HG03103 (cell line): ENCODE results near the gene UGT1A6.

Source experiments
- ATAC-seq: cut with Tn5 transposase; IDR thresholded peaks from one replicate; pipeline ENCODE4 v1.9.1; 2021; ENCODE audit warnings: low read depth; ENCODE audit not compliant: unreplicated experiment

Gene UGT1A6

GRCh38 chr2:233798335-233799086 lies 105.8 kb downstream of the UGT1A6 start:
- no peak for ATAC-seq

GRCh38 chr2:233799087-233799665 lies 106.5 kb downstream of the UGT1A6 start:
- ATAC-seq: no peak

- ATAC-seq: no peak
These were observed 107.0 kb downstream of the UGT1A6 start for GRCh38 chr2:233799716-233800115.

- no peak for ATAC-seq
These were observed 107.5 kb downstream of the UGT1A6 start for GRCh38 chr2:233800208-233800607.

GRCh38 chr2:233801357-233802131 lies 108.9 kb downstream of the UGT1A6 start:
- ATAC-seq: no peak

- no peak for ATAC-seq
These were observed 109.6 kb downstream of the UGT1A6 start for GRCh38 chr2:233802132-233802815.

- ATAC-seq: no peak
These were observed 110.7 kb downstream of the UGT1A6 start for GRCh38 chr2:233803292-233803911.

- no peak for ATAC-seq
These were observed 111.3 kb downstream of the UGT1A6 start for GRCh38 chr2:233803994-233804393.

- ATAC-seq: no peak
These were observed 114.7 kb downstream of the UGT1A6 start for GRCh38 chr2:233807215-233807865.

- no peak for ATAC-seq
These were observed 115.6 kb downstream of the UGT1A6 start for GRCh38 chr2:233807966-233808935.

GRCh38 chr2:233810385-233810784 lies 117.7 kb downstream of the UGT1A6 start:
- no peak for ATAC-seq

- no peak for ATAC-seq
These were observed 118.4 kb downstream of the UGT1A6 start for GRCh38 chr2:233811087-233811486.

- ATAC-seq: no peak
These were observed 119.0 kb downstream of the UGT1A6 start for GRCh38 chr2:233811732-233812131.

- ATAC-seq: no peak
These were observed 120.8 kb downstream of the UGT1A6 start for GRCh38 chr2:233813236-233814055.

GRCh38 chr2:233814056-233814835 lies 121.6 kb downstream of the UGT1A6 start:
- no peak for ATAC-seq

GRCh38 chr2:233815861-233816260 lies 123.2 kb downstream of the UGT1A6 start:
- ATAC-seq: no peak

GRCh38 chr2:233816334-233816733 lies 123.6 kb downstream of the UGT1A6 start:
- no peak for ATAC-seq
